Amniotic stem cell (primary cell): ENCODE results near the gene C6orf15.

Experiments
- DNase-seq: peaks from one replicate; lab custom pipeline; 2025; lab: John Stamatoyannopoulos, UW

Gene C6orf15

DNA sequence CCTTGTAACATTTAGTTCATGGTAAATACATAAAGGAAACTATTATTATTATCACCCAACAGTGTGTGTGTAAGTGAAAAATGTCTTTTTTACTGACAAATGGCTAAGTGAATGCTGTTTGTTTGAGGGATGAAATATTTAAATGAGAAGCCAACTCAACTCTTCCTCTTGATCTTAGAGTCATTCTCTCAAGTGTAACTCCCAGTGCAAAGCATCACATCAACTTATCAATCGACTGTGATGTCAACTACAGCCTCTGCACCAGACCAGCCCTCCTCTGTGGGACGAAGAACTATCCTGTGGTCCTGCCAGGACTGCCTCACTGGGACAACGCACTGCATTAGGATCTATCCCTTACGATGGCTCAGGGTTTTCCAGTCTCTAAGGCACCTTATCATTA, 5.3 kb downstream of the C6orf15 start:
- DNase-seq = no peak

DNA sequence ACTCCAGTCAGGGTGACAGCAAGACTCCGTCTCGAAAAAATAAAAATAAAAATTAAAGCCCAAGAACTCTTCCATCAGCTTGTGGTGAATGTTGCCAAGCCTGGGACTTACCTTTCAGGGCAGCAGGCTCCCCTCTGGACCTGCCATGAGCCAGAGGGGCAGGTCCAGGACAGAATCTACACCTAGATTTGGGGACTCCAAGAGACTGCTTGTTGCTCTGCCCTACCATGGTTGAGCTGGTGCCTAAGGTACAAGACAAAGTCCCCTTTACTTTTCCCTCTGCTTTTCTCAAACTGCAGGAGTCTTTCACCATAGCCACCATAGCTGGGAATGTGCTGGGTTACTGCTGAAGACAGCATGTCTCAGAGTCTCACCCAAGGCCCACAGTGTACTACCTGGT, 9.2 kb downstream of the C6orf15 start:
- DNase-seq = no peak

DNA sequence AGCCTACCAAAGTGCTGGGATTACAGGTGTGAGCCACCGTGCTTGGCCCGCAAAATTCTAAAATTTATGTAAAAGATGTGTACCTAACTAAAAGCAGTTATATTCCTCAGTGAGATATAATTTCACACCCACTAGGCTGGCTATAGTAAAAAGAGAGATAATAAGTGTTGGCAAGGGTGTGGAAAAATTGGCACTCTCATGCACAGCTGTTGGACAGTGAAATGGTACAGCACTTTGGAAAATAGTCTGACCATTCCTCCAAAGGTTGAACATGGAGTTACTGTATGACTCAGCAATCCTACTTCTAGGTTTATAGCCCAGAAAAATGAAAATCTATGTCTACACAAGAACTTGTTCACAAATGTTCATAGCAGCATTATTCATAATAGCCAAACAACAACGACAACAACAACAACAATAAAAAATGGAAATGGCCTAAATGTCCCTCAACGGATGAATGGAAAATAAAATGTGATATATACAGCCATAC, 13.9 kb downstream of the C6orf15 start:
- no peak for DNase-seq

DNA sequence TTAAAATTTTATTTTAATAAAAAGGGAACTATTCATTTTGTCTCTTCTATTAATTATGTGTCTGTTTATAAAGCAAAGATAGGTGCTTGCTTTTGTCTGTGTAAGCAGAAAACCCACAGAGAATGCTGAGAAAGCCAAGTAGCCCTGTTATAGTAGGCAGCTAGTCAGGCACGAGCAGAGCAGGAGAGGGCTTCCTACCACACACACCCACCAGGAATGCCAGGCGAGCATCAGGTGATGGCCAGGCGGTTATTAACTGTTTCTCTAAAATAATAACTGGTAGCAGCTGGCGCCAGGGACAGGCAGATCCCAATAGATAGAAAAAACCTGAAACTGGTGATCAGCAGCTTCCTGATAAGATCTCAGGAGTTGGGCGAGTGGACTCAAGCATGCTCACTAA, 15.7 kb downstream of the C6orf15 start:
- no peak for DNase-seq

DNA sequence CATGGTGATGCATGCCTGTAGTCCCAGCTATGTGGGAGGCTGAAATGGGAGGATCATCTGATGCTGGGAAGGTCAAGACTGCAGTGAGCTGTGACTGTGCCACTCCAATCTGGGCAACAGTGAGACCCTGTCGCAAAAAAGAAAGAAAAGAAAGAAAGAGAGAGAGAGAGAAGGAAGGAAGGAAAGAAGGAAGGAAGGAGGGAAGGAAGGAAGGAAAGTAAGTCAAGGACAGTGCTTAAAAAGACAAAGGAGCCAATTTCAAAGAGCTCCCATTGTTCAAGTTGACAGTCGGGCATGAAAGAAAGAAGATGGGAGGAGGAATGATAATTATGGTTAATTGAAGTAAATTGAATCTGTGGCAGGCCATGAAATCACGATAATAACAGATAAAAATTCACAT, 16.2 kb downstream of the C6orf15 start:
- no peak for DNase-seq

DNA sequence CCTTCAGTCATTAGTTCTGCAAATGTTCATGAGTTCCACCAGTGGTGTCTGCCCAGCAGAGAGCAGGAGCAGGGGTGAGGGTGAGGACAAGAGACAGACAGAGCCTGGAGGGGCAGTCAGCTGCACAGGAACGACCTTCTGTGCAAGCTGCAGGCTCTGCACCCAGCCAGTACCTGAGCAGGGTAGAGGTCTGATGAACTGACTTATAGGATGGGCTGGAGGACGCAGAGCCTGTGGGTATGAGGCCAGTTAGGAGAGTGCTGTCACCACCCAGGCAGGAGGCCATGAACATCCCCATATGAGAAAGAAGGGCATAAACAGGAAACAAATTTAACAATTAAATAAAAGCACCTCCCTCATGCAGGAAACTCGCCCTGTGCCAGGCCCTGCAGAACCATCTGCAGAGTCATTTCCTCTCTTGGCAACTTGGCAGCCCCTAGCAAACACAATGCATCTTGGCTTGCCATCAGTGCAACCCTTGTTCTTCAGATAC, 17.9 kb downstream of the C6orf15 start:
- no peak for DNase-seq

DNA sequence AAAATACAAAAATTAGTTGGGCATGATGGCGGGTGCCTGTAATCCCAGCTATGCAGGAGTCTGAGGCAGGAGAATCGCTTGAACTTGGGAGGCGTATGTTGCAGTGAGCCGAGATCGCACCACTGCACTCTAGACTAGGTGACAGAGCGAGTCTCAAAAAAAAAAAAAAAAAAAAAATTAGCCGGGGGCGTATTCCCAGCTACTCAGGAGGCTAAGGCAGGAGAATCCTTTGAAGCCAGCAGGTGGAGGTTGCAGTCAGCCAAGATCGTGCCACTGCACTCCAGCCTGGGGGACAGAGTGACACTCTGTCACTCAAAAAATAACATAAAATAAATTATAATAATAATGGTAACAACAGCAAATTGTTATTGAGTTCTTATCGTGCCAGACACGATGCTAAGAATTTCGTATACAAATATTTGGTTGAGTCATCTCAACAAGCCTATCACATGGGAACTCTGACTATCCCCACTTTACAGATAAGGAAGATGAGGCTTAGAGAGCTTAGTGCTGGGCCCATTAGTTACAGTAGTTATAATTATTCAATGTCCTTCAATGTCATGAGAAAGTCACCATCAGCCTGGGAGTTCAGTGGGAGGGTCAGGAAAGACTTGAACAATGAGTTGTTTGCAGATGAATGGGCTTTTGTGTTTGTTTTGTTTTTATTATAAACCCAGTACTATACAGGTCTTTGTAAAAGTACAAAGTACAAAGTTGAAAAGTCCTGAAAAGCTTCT, 19.4 kb downstream of the C6orf15 start:
- no peak for DNase-seq

DNA sequence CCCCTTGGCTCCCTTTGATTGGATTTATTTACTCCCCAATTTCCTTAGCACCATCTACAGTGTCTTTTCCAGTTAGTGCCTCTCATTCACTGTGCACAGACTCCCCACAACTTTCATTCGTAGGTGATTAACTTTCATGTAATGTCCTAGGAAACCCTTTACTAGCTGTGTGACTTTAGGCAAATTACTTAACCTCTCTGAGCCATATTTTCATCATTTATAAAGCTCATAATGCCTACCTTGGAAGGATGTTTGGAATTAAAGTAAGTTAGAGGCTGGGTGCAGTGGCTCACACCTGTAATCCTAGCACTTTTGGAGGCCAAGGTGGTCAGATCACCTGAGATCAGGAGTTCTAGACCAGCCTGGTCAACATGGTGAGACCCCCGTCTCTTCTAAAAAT, 20.1 kb downstream of the C6orf15 start:
- no peak for DNase-seq

DNA sequence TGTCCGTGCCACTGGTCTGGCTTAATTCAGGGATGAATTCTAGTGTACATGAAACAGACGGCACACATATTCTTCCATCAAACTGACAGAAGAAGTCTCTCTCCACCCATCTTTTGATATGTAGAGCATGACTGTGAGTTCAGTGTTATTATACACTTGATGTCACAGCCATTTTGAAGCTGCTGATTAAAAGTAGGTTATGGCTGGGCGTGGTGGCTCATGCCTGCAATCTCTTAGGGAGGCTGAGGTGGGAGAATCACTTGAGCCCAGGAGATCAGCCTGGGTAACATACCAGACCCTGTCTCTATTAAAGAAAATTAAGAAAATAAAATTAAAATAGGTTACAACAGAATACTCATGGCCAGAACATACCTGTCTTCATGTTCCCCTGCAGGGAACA, 20.7 kb downstream of the C6orf15 start:
- no peak for DNase-seq

DNA sequence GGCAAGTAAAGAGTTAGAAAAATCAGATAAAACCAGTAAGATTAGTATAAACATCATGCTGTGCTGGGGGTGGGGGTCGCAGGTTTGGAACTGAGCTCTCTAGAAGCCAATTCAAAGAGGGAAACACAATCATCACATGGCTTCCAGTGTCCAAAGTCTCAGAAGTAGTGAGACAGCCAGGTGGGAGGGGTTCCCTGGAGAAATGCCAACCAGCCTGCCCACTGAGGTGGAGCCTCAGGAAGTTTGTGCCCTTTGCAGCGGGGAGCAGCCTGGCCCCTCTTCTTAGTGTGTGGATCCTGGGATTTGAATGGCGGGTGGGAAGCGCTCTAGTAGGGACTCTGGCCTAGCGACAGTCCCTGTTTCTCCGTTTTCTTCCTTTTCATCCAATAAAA, 21.4 kb downstream of the C6orf15 start:
- no peak for DNase-seq

DNA sequence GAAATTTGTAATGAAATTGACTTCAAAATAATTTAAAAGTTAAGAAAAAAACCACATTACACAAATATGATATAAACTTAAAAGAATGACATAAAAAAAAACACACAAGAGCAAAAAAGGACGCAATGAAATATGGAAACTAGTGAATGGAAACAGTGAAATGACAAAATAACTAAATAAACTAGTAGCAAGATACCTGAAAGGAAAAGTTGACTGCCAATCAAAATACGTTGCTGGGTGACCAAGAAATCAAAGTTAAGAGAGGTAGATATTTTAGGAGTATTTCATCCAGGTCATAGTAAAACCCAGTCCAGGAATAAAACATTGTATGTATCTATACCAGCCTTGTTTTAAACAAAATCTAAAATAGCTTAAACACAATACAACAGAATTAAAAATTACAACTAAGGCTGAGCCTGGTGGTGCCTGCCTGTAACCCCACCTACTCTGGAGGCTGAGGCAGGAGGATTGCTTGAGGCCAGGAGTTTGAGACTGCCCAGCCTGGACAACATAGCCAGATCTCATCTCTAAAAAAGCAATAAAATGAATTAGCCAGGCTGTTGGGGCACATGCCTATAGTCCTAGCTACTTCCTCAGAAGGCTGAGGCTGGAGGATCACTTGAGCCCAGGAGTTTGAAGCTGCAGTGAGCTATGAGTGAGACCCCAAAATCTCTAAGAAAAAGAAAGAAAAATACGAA, 22.0 kb downstream of the C6orf15 start:
- DNase-seq = no peak

DNA sequence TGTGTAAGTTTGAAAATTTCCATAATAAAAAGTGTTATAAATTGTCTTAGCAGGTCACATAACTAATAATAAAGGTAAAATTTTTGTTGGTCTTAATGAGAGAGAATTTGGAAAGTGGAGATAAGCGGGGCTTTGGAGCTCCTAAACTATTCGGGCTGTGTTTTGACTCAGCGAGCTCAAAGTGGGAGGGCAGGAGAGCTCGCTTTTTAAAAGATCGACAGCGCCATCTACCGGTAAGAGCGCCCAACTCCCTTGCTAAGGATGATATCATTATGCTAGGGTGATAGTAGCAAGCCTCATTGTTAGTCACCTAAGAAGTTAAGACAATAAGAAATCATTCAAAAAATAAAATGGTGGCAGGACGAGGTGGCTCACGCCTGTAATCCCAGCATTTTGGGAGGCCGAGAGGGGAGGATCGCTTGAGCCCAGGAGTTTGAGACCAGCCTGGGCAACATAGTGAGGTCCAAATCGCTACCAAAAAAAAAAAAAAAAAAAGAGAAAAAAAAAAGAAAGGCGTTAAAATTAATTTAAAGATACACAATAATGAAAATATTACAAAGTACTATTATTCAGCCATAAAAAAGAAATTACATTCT, 24.8 kb downstream of the C6orf15 start:
- peak; percentile 90 for DNase-seq

DNA sequence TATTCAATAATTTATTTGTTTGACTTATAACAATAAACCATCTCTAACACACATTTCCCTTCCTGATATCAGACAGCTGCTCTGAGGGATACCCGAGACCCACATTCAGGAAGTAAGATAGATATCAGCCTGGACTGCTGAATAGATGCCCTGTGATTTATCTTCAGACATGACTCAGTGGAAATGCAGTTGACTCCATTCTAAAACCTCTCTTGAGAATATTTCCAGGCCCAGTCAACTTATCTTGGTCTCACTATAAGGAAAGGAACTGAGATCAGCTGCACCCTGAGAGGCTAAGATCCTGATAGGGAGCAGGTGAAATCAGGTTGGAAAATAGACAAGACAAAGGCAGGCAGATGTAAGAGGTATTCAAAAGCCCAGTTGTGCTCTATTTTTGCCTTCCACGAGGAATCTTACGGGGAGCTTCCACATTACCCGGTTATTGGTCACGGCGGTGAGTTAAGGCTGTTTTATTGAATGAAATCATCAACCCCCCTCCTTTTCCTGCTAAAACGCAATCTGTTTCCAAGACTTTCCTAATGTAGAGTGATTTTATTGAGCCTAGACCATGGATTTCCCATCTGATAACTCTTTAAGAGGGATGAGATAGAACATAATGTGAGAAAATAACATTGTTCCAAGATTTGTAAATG, 25.5 kb downstream of the C6orf15 start:
- peak; percentile 36 for DNase-seq

DNA sequence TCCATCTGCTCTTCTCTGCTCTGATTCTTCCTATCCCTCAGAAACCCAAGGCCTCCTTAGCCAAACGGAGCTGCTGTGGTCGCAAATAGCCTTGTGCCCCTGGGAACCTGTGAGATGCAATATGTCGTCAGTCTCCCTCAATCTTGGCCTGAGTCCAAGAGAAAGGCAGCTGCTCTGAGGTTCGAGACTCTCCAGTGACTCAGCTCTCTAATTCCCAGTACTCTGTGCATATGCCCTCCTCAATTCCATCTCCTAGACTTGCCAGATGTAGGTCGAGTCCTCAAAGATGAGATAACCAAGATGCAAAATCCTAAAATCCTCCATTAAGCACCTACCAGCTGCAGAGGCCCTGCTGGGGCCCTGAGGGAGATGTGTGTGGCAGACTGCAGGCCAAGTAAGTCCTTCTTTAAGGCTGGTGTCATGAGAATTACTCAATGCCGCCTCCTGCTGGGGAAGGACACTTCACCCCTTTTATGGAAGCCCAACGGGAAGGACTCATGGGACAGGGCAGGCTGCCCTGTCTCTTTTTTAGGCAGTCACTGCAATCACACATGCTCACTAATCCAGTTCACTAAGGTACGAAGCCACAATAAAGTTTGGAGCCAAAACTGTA, 28.5 kb downstream of the C6orf15 start:
- DNase-seq = no peak

DNA sequence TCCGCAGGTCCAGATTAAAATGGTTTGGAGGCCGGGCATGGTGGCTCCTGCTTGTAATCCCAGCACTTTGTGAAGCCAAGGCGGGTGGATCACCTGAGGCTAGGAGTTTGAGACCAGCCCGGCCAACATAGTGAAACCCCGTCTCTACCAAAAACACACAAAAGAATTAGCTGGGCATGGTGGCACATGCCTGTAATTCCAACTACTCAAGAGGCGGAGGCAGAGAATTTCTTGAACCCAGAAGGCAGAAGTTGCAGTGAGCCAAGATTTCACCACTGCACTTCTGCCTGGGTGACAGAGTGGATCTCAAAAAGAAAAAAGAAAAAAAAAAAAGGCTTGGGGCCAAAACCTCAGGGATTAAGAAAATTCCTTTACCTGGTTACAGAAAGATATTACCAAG, 30.5 kb downstream of the C6orf15 start:
- DNase-seq = no peak

DNA sequence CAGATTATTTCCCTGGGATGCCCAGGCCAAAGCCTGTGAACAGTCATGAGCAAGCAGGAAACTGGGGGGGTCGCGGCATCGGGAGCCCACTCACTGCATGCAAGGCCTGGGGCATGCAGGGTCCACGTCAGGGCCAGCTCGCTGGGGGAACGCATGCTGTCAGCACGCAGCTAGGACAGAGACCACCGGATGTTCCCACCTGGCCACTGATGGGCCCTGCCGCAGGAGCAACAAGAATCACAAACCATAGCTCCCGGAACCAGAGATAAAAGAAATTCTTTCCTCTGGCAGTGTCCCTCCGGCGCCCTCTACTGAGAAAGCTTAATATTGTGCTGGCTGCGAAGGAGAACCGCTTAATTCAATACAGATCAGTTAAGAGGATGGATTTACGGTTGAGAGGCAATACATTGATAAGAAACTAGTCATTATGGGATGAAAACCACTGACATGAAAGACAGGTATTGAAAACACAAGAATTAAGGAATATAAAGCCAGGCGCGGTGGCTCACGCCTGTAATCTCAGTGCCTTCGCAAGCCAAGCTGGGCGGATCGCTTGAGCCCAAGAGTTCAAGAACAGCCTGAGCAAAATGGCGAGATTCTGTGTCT, 32.6 kb downstream of the C6orf15 start:
- peak; percentile 41 for DNase-seq

DNA sequence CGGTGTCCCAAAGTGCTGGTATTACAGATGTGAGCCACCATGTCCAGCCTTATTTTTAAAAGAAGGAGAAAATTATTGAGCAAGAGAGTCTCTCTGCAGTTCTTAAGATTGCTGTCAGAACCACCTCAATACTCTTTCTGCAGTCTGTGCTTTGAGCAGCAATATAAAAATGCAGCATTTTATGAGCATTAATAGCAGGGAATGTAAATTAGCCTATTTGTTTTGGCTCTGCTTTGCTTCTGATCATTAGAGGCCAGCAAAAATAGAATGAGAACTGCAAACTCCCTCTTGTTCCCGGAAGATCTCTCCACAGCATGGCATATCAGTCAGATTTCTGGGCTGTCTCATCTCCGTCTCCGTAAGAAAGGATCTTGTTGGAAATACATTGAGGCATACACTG, 35.8 kb downstream of the C6orf15 start:
- DNase-seq = no peak

DNA sequence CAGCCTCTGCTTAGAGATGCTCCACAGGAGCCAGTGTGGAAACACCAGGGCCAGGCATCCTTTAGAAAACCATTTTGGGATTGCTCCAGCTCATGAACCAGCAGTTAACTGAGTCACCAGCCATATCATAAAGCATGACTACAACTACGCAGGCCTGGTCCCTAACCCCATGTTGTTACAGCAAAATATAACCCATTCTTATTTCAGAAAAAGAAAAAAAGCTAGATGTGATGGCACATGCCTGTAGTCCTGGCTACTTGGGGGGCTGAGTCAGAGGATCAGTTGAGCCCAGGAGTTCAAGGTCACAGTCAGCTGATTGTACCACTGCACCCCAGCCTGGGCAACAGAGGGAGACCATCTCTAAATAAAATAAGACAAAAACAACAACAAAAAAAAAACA, 36.8 kb downstream of the C6orf15 start:
- peak; percentile 22 for DNase-seq

DNA sequence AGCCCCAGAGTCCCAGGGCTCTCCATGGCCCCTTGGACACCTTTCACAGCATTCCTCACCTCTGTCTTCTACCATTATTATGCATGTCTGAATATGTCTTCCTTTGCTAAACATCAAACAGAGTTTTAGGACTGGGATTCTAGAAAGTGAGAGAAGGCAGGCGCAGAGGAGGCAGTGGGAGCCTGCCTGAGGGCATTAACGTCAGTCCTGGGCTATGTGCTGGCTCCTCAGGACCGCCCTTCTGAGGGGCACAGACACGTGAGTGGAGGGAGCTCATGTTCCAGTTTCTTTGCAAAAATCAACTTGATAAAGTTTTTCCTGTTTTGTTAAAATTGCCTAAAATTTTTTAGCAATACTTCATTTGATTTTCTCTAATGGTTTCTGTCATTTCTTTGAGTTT, 38.0 kb downstream of the C6orf15 start:
- DNase-seq = no peak

DNA sequence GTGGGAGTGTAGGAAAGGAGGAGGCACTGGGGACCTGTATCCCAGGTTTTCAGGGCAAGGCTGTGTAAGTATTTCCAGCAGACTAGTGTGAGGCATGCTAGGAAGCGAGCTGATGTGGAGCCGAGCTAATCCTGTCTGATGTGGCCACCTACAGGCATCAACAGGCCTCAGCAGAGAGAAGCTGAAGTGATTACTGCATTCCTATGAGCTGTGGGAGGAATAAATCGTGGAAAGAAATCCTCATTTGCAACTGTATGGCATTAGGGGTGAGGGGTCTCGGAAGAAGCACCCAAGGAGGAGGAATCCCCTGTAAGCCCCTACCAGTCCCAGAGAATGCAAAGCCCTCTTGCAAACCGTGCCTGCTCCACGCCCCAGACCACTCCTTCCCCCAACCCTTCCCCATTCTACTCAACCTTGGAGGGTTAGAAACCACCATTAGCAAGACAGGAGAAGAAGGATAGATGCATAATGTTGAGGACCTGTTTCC, 41.6 kb downstream of the C6orf15 start:
- peak; percentile 54 for DNase-seq

DNA sequence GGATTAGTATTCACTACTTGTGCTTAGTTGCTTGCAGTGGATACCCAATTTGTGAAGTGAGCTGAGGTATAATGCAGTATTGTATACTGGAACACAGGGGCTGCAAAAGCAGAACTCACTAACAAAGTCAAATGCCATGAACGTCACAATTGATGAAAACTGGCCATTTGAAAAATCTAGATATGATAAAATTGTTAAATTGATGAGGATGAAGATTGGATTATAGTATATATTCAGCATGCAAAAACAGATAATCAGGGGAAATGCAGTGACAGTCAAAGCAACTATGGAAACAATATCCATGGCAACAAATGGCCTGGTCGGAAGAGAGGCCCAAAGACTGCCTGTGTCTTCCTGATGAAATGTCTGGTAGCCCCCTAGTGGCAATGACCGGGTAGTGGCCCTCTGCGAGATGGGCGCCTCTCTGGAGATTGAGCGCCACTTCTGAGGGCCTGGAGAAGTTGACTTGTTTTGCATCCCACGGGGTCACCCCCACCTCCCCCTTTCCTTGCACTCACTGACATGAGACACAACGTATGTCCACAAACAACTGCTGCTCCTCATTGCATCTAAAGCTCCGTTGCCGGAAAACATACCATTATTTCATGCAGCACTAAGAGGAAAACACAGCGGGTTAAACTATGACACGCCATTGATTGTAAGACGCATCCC, 43.6 kb downstream of the C6orf15 start:
- DNase-seq = peak; percentile 50
